Skin epidermis (tissue), 12 donors: Measurements from ENCODE around the gene TSNAXIP1.

ENCODE experiments used
- H3K27ac ChIP-seq, 21 experiments: fragments of 200-600 bp; sonication (generic) in 11 of 21; one replicate each; pipeline ENCODE4 v1.5.0; 2020; ENCODE audit warnings: mild to moderate bottlenecking in 3 of 21, inconsistent platforms in 2 of 21, moderate library complexity in 2 of 21
- H3K4me3 ChIP-seq, 7 experiments: fragments of 200-600 bp; sonication (generic) in 2 of 7; one replicate each; pipeline ENCODE4 v1.5.0; 2020; ENCODE audit warnings: inconsistent platforms in 2 of 7, mild to moderate bottlenecking in 2 of 7, moderate library complexity in 1 of 7

The TSNAXIP1 gene, protein sequence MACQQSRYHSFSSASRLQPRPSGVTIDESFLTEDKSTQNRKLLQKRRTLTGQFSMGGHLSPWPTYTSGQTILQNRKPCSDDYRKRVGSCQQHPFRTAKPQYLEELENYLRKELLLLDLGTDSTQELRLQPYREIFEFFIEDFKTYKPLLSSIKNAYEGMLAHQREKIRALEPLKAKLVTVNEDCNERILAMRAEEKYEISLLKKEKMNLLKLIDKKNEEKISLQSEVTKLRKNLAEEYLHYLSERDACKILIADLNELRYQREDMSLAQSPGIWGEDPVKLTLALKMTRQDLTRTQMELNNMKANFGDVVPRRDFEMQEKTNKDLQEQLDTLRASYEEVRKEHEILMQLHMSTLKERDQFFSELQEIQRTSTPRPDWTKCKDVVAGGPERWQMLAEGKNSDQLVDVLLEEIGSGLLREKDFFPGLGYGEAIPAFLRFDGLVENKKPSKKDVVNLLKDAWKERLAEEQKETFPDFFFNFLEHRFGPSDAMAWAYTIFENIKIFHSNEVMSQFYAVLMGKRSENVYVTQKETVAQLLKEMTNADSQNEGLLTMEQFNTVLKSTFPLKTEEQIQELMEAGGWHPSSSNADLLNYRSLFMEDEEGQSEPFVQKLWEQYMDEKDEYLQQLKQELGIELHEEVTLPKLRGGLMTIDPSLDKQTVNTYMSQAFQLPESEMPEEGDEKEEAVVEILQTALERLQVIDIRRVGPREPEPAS

DNA sequence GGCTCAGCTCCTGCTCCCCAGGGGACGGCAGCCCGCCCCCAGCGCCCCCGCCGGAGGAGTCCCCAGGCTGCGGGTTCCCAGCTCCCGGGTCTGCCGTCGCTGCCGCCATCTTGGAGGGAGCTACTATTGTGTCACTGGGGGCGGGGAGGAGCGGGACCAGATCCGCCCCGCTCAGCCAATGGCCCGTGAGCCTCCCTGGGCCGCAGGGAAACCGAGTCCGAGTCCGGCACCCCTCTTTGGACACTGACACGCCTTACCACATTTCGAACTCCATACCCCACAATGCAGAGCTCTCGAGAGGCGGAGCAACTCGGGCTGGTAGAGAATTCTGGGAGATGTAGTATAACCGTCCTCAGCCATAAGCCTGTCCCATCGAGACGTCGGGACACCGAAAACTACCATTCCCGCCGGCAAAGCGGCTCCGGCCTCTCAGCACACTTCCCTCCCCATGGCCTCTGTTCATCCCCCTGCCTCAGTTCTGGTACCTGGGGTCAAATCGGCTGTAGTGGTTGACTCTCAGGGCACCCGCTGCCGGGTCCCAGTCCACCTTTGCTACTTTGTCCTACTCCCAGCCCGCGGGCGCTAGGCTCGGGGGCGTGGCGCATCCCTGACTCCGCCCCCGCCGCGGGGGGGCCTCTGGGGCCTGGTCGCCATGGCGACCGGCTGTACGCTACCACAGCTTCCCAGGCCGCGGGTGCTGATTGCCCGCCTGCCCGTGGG, at the start of gene TSNAXIP1, which contains the start of gene RANBP10:
TSS of gene TSNAXIP1 (plus strand) at position 462 of the 720 bp plus-strand sequence. CDS start 261 bp downstream, outside the sequence.
TSS of gene RANBP10 (minus strand) at position 133 of the 720 bp plus-strand sequence. CDS start at position 109, 24 bp downstream.
- peak within 1 kb of the TSS; percentile 59 to 95 (median 87) for H3K27ac ChIP-seq

DNA sequence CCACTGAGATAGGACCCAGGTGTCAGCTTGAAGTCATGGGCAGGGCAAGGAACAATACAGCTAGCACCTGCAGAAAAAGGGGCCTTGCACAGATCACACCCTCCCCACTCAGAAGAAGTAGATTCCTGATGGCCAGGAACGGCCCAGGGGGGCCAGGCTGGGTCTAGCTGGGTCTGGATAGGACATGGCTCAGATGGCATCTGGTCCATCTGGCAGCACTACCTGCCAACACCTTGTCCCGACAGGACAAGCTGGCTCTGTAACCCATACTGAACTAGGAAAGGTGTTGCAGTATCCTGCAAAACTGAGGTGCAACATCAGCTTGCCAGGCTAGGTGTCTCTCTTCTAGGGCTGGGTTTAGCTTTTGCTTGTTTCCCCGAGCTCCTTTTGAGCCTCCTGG, 48.7 kb upstream of the TSNAXIP1 start:
- H3K4me3 ChIP-seq, result no peak overlapping the region
- H3K27ac ChIP-seq, result no peak overlapping the region

More for the DNA sequence above, at the start of gene TSNAXIP1, which contains the start of gene RANBP10:
- H3K4me3 ChIP-seq, result peak within 1 kb of the TSS; percentile 62 to 99 (median 83)

DNA sequence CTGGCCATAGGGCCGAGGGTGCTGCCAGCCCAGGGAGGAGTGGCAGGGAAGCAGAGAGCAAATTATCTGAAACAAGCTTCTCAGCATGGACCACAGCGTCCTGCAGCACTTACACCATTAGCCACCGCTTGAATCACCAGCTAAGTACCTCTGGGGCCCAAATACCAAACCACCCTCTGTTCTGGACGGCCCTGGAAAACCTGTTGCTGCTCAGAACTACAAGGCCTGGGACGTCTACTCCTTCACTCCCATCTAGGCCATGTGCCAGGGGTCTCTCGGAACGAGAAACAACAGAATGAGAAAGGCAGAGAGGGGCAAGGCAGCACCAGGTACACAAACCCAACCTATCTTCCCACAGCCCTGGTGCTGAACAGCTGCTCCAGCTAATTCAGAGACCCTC, 47.7 kb upstream of the TSNAXIP1 start:
- H3K27ac ChIP-seq, result no peak overlapping the region
- H3K4me3 ChIP-seq, result no peak overlapping the region

DNA sequence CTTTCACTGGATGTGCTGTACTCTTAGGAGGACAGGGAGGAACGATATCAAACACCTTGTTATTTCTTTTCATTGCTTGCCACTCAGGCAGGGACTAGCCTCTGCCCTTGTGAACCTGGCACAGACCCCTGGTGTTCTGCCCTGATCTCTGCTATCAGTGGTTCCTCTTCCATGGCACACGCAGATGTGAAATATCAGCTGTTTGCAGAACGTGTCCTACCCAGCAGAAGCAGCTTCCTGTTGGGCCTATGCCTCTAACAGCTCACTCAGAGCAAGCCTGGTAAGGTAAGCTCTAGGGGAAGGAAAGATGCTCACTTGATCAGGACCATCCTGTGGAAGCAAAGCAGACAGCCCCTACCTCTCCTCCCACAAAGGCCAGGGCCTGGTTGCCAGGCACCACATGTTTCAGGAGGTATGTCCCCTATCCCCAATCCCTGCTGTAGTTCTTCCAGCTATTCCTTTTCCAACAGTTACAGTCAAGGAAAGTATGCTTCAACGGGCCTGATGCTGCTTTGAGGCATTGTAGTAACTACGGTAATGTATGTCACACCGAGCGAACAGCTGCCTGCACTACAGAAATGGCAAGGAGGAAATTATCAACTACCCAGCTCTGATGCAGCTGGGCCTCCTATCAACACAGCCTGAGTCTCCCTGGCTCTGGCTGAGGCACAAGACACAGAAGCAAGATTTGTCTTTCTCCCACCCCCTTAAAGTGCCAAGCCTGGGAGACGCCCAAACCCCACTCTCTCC, 46.3 kb upstream of the TSNAXIP1 start:
- Histone ChIP-seq H3K27ac (peak overlapping the region in 2 of 21 experiments; percentile 8 to 46), H3K4me3 (no peak overlapping the region)

DNA sequence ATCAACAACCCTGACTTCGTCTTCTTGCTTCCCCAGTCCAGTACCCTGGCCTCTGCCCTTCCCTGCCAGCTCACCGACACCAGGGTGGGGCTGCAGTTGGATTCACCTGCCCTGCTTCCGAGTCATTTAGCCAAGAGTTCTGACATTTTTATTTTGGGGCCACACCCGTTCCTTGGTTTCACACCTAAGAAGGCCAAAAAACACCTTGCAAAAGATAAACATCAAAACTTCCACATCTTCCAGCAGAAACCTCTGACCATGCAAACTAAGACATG, 45.8 kb upstream of the TSNAXIP1 start:
- no peak overlapping the region for H3K4me3 ChIP-seq
- peak overlapping the region in 1 of 21 experiments; percentile 46 for H3K27ac ChIP-seq

DNA sequence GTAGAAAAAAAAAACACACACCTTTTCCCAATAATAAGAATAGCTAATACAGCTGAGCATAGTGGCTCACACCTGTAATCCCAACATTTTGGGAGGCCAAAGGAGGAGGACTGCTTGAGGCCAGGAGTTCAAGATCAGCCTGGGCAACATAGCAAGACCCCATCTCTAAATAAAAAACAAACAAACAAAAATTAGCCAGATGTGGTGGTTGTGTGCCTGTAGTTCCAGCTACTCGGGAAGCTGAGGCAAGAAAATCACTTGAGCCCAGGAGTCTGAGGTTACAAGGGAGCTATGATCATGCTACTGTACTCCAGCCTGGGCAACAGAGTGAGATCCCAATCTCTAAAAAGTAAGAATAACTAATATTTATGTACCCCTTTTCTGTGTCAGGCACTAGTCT, 44.8 kb upstream of the TSNAXIP1 start:
- Histone ChIP-seq H3K4me3 (no peak overlapping the region), H3K27ac (no peak overlapping the region)

DNA sequence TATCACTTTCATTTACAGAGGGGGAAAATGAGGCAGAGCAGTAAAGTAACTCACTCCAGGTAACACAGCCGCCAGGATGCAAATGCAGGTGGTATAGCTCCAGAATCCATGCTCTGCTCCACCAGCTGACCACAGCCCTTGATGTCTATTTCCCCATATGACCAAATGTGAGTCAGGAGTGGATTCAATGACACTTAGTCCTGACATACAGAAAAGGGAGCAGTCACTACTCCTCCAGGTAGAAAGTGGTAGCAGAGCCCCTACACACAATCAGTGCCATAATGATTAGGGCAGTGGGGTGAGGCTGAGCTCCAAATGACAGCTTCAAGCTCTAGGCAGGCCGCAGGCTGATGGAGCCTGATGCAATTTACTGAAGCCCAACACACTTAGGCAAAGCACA, 44.3 kb upstream of the TSNAXIP1 start:
- no peak overlapping the region for H3K4me3 ChIP-seq
- no peak overlapping the region for H3K27ac ChIP-seq

DNA sequence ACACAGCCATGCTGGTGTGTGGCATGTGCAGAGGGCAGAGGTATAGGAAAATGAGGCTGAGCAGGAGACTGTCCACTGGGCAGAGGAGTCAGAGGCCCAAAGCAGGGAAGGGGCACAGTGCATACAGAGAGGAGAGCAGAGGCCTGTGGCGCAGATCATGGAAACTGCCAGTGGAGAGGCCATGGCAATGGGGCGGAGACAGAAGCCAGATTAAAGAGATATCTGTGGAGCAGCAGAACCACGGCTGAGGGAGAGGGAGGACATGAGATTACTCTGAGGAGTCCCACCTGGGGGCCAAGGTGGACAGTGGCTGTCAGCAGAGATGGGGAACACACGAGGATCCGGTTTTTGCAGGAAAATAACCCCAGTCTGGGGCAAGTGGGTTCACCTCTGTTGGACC, 43.6 kb upstream of the TSNAXIP1 start:
- no peak overlapping the region for H3K27ac ChIP-seq
- H3K4me3 ChIP-seq, result no peak overlapping the region

DNA sequence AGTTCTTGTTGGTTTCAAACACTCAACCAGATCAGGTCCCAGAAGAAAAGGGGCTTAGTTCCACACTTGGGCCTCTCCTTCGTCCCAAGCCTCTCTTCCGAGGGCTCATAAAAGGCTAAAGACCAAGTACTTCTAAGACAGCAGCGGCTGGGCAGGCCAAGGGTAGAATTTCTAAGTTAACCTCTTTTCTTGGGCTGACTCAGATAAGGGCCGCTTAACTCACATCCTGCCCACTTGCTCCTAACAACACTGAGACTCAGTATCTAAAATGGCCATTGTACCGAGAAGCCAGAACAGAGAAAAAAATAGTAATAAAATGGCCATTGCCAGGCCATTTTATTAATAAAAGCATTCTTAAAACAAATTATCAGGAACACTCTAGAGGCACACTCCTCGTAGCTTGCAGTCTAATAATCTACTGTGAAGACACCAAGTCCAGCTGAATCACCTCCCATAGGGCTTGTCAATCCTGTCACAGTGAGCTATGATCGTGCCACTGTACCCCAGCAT, 42.5 kb upstream of the TSNAXIP1 start:
- Histone ChIP-seq H3K4me3 (no peak overlapping the region), H3K27ac (no peak overlapping the region)

DNA sequence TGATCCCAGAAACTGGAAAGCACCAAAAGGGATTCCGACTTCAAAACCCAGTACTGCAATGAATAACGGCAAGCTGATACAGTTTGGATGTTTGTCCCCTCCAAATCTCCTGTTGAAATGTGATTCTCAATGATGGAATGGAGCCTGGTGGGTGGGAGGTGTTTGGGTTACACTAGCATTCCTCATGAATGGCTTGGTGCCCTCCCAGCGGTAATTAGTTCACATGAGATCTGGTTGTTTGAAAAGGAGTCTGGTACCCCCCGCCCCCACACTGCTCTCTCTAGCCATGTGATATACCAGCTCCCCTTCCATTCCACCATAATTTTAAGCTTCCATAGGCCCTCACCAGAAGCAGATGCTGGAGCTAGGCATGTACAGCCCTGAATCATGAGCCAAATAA, 40.4 kb upstream of the TSNAXIP1 start:
- H3K4me3 ChIP-seq, result no peak overlapping the region
- H3K27ac ChIP-seq, result no peak overlapping the region

DNA sequence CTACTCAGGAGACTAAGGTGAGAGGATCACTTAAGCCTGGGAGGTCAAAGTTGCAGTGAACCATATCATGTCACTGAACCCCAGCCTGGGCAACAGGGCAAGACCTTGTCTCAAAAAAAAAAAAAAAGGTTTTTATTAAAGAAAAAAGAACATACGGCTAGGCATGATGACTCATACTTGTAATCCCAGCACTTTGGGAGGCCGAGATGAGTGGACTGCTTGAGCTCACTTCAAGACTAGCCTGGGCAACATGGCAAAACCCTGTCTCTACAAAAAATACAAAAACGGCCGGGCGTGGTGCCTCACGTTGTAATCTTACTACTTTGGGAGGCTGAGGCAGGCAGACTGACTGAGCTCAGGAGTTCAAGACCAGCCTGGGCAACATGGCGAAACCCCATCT, 38.7 kb upstream of the TSNAXIP1 start:
- Histone ChIP-seq H3K27ac (no peak overlapping the region), H3K4me3 (no peak overlapping the region)

DNA sequence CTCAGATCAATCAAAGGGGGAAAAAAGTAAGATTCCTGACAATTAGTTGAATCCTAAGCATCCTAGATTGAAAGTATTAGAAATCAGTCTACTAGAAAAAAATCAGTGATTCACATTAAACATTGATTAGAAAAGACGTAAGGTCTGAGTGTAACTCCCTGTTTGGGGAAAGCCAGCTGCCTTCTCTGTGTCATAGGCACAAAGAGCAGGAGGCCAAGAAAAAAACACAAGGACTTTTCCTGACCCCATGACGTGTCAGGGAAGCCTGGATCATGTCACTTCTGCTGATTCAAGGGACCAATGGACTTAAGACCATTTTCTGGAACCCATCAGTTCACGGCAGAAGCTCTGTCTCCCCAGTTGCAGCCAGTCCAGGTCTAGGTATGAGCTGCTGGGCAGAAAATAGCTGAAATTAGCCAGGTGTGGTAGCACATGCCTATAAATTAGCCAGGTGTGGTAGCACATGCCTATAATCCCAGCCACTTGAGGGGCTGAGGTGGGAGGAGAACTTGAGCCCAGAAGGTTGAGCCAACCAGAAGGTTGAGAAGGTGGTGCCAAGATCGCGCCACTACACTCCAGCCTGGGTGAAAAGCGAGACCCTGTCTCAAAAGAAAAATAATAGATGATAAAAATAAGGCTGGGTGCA, 36.2 kb upstream of the TSNAXIP1 start:
- no peak overlapping the region for H3K4me3 ChIP-seq
- no peak overlapping the region for H3K27ac ChIP-seq

DNA sequence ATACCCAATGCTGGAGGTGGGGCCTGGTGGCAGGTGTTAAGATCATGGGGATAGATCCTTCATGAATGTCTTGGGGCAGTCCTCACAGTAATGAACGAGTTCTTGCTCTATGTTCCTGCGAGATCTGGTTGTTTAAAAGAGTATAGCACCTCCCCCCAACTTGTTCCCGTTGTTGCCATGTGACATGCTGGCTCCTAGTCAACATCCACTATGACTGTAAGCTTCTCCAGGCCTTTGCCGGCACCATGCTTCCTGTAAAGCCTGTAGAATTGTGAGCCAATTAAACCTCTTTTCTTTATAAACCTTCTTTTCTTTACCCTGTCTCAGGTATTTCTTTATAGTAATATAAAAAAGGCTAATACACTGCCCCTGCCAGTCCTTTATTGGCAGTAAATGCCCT, 33.6 kb upstream of the TSNAXIP1 start:
- H3K4me3 ChIP-seq, result no peak overlapping the region
- peak overlapping the region in 4 of 21 experiments; percentile 3 to 44 (median 19) for H3K27ac ChIP-seq

DNA sequence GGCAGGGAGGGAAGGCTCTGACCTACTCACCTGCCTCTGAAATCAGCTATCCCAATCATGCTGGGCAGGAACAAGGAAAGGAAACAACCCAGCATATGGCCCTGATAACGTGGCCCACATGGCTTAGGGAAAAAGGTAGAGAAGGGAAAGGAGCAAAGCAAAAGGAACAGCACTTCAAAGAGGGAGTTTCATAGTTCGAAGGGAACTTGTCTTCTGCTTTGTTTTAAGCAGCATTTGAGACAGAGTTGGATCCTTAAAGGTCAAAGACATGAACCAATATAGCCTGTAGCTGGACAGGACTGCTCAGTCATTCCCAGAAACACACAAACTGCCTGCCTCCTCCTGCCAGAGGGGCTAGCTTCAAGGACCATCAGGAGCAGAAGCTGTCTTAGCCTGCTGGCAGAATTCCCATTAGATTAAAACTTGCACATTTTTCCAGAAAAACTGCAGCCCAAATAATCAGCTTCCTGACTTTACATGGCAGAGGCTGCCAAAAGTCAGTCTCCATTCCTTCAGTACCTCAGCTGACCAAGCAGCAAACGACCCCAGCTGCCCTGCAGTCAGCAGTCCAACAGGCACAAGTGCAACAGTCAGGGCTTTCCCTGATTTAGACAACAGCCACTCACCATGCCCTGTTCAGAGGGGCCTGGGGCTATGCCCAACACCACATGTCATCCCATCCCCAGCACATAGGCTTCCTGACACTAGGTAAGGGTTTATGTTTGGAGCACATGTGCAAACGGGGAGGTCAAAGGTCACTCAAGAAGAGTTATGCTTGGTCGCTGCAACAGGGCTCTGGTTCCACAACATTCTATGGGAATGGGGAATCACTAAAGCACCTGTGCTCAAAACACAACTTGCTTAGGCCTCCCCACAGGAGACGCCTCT, 32.9 kb upstream of the TSNAXIP1 start:
- H3K4me3 ChIP-seq, result no peak overlapping the region
- peak overlapping the region in 3 of 21 experiments; percentile 7 to 44 (median 30) for H3K27ac ChIP-seq

DNA sequence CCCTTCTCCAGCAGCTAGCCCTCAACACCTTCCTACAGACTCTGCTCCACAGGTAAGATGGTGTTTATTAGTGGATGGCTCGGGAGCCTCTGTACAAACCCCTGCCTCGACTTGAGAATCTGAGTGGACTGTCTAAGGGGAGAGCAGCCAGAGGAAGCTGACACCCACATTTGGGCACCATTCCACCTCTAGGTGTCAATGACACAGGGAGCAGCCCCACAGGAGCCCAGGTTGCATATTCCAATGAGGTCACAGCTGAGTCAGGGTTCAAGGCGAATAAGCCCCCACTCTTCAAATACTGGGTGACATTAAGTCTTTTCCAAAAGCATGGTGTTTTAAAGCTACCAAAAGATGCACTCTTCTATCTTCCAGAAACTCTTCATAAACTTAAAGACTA, 32.2 kb upstream of the TSNAXIP1 start:
- Histone ChIP-seq H3K27ac (peak overlapping the region in 1 of 21 experiments; percentile 7), H3K4me3 (no peak overlapping the region)

DNA sequence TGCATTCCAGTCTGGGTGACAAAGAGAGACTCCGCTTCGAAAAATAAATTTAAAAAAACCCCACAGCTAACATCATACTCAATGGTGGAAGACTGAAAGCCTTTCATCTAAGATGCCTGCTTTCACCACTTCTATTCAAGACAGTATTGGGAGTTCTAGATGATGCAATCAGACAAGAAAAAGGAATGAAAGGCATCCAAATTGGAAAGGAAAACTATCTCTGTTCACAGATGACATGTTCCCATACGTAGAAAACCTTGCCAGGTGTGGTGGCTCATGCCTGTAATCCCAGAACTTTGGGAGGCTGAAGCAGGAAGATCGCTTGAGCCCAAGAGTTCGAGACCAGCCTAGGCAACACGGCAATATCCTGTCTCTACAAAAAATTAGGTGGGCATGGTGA, 31.4 kb upstream of the TSNAXIP1 start:
- Histone ChIP-seq H3K27ac (no peak overlapping the region), H3K4me3 (no peak overlapping the region)

DNA sequence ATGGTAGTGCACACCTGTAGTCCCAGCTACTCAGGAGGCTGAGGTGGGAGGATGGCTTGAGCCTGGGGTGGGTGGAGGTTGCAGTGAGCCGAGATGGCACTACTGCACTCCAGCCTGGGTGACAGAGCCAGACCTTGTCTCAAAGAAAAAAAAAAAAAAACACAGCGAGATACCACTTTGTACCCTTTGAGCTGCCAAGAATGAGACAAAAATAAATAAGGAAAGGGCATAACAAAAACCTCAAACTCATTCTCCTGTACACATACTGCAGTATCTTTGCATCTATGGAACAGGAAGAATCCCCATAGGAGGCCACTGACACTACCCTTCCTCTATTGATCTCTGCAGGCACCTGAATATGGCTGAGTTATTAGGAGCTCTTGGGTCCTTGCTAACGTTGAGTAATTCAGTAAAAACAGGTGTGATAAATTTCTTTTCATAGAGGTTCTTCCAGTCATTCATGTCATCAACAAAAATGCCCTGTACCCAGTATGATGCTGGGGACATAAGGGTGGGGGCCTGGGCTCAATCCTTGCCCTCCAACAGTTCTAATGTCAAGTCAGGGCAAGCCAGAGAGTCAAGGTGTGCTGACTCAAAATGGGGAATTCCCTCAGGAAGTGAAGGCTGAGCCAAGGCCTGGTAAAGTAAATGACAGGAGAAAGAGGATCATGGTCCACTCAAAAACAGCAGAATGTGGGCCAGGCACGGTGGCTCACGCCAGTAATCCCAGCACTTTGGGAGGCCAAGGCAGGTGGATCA, 27.3 kb upstream of the TSNAXIP1 start:
- Histone ChIP-seq H3K4me3 (no peak overlapping the region), H3K27ac (peak overlapping the region in 5 of 21 experiments; percentile 10 to 63 (median 29))
